HCT116 (cell line): ENCODE results near the gene FAM210B.

Experiments
- CEBPB ChIP-seq: IDR thresholded peaks from 2 replicates; pipeline ENCODE4 v1.6.1; 2012; ENCODE audit warnings: low read depth
- CTCF ChIP-seq, 3 experiments: fragments of 200-600 bp in 1 of 3; sonication (generic) in 1 of 3; IDR thresholded peaks in 2 of 3; conservative IDR thresholded peaks in 1 of 3; 2 replicates each; pipeline ENCODE4 v1.5.1; 2012 to 2017; ENCODE audit warnings: low read depth in 2 of 3, low read length in 2 of 3, antibody characterized with exemption in 1 of 3, borderline replicate concordance in 1 of 3, control low read depth in 1 of 3, mild to moderate bottlenecking in 1 of 3, mixed read lengths in 1 of 3, mixed run types in 1 of 3, moderate library complexity in 1 of 3; ENCODE audit not compliant: insufficient read depth in 1 of 3
- JUND ChIP-seq: IDR thresholded peaks from 2 replicates; pipeline ENCODE4 v1.6.1; 2012
- POLR2A ChIP-seq: IDR thresholded peaks from 2 replicates; pipeline ENCODE4 v1.7.0; 2011; ENCODE audit warnings: borderline replicate concordance; ENCODE audit not compliant: insufficient read depth, insufficient read length; ENCODE audit errors: extremely low read depth
- RAD21 ChIP-seq: IDR thresholded peaks from 2 replicates; pipeline ENCODE4 v1.6.1; 2012; ENCODE audit warnings: low read depth, mild to moderate bottlenecking
- TCF7L2 ChIP-seq: IDR thresholded peaks from 2 replicates; pipeline ENCODE4 v1.7.0; 2011; ENCODE audit warnings: borderline replicate concordance, inconsistent platforms; ENCODE audit not compliant: insufficient read depth, insufficient read length; ENCODE audit errors: extremely low read depth

GRCh38 chr20:56376331-56376730 lies 17.6 kb downstream of the FAM210B start:
- TF ChIP-seq TCF7L2 = no peak
- TF ChIP-seq POLR2A = no peak
- TF ChIP-seq JUND = no peak
- no peak for TF ChIP-seq RAD21
- no peak for TF ChIP-seq CTCF (IDR thresholded peaks at IDR 0.05 in 2 of 3, conservative IDR thresholded peaks at IDR 0.05 in 1 of 3; ENCODE audit: borderline replicate concordance in 1 of 3, insufficient read depth in 1 of 3, low read depth in 2 of 3, low read length in 2 of 3)
- no peak for TF ChIP-seq CEBPB
